ENCODE measurements around the gene BTRC.

BTRC gene

GRCh38 chr10:101446947-101447346, 93.0 kb downstream of the BTRC start:
- no peak for DNase-seq

- DNase-seq: no peak
These were observed 93.5 kb downstream of the BTRC start for GRCh38 chr10:101447477-101447876.

- DNase-seq: no peak
These were observed 96.5 kb downstream of the BTRC start for GRCh38 chr10:101450277-101451080.

GRCh38 chr10:101451261-101451660, 97.3 kb downstream of the BTRC start:
- no peak for DNase-seq

- no peak for DNase-seq
These were observed 97.7 kb downstream of the BTRC start for GRCh38 chr10:101451667-101452069.

GRCh38 chr10:101452176-101452575, 98.2 kb downstream of the BTRC start:
- DNase-seq: no peak

- no peak for DNase-seq
These were observed 98.6 kb downstream of the BTRC start for GRCh38 chr10:101452593-101452992.

- DNase-seq: no peak
These were observed 99.4 kb downstream of the BTRC start for GRCh38 chr10:101453318-101453717.

- DNase-seq: no peak
These were observed 100.1 kb downstream of the BTRC start for GRCh38 chr10:101453791-101454718.

GRCh38 chr10:101458869-101459268, 104.9 kb downstream of the BTRC start:
- no peak for DNase-seq

- no peak for DNase-seq
These were observed 110.1 kb downstream of the BTRC start for GRCh38 chr10:101464082-101464481.

- no peak for DNase-seq
These were observed 110.6 kb downstream of the BTRC start for GRCh38 chr10:101464599-101464998.

- peak; percentile 57 for DNase-seq
These were observed 112.3 kb downstream of the BTRC start for GRCh38 chr10:101466016-101466912.

- DNase-seq: peak; percentile 85
These were observed 113.4 kb downstream of the BTRC start for GRCh38 chr10:101467286-101467770.

GRCh38 chr10:101468159-101468558, 114.2 kb downstream of the BTRC start:
- DNase-seq: no peak

- no peak for DNase-seq
These were observed 122.4 kb downstream of the BTRC start for GRCh38 chr10:101476383-101476782.

GRCh38 chr10:101478956-101479355, 125.0 kb downstream of the BTRC start:
- DNase-seq: no peak

GRCh38 chr10:101481256-101481655, 127.3 kb downstream of the BTRC start:
- DNase-seq: no peak

GRCh38 chr10:101482568-101482967, 128.6 kb downstream of the BTRC start:
- no peak for DNase-seq

GRCh38 chr10:101484175-101484745, 130.3 kb downstream of the BTRC start:
- no peak for DNase-seq

GRCh38 chr10:101485207-101485606, 131.2 kb downstream of the BTRC start:
- no peak for DNase-seq

Measured in NCI-H510A treated with DMSO at 0.1 percent for 48 hours (cell line).